Measurements from ENCODE around the gene DCAKD.

DCAKD gene

GRCh38 chr17:45087978-45088377 lies 36.5 kb upstream of the DCAKD start:
- Histone ChIP-seq H3K9ac (ENCODE audit: low read length) (no peak overlapping the region), H3K4me1 (ENCODE audit: insufficient read depth, low read length) (peaks cover 17% of the 10 kb centered on the region), H3K27me3 (ENCODE audit: control insufficient read depth in 1 of 2, insufficient read depth in 2 of 2, low read length in 2 of 2) (no peaks in the 10 kb centered on the region), H3K4me3 (ENCODE audit: low read depth in 1 of 2, low read length in 2 of 2) (no peak overlapping the region), H3K27ac (ENCODE audit: low read depth, low read length) (no peak overlapping the region), H3K9me3 (ENCODE audit: low read length) (no peaks in the 10 kb centered on the region), H3K36me3 (ENCODE audit: insufficient read depth, low read length) (peaks cover 62% of the 10 kb centered on the region)

- peaks cover 62% of the 10 kb centered on the region for H3K36me3 ChIP-seq (ENCODE audit: insufficient read depth, low read length)
- H3K4me1 ChIP-seq (ENCODE audit: insufficient read depth, low read length), result peaks cover 13% of the 10 kb centered on the region
- H3K4me3 ChIP-seq (ENCODE audit: low read depth in 1 of 2, low read length in 2 of 2), result no peak overlapping the region
- no peaks in the 10 kb centered on the region for H3K27me3 ChIP-seq (ENCODE audit: control insufficient read depth in 1 of 2, insufficient read depth in 2 of 2, low read length in 2 of 2)
- no peak overlapping the region for H3K27ac ChIP-seq (ENCODE audit: low read depth, low read length)
- no peaks in the 10 kb centered on the region for H3K9me3 ChIP-seq (ENCODE audit: low read length)
- no peak overlapping the region for H3K9ac ChIP-seq (ENCODE audit: low read length)
These were observed 36.1 kb upstream of the DCAKD start for GRCh38 chr17:45087504-45087975.

GRCh38 chr17:45086865-45087503 lies 35.6 kb upstream of the DCAKD start:
- Histone ChIP-seq H3K4me1 (ENCODE audit: insufficient read depth, low read length) (peaks cover 7% of the 10 kb centered on the region), H3K27ac (ENCODE audit: low read depth, low read length) (no peak overlapping the region), H3K9me3 (ENCODE audit: low read length) (no peaks in the 10 kb centered on the region), H3K4me3 (ENCODE audit: low read depth in 1 of 2, low read length in 2 of 2) (no peak overlapping the region), H3K36me3 (ENCODE audit: insufficient read depth, low read length) (peaks cover 66% of the 10 kb centered on the region), H3K9ac (ENCODE audit: low read length) (no peak overlapping the region), H3K27me3 (ENCODE audit: control insufficient read depth in 1 of 2, insufficient read depth in 2 of 2, low read length in 2 of 2) (no peaks in the 10 kb centered on the region)

GRCh38 chr17:45086391-45086790 lies 35.0 kb upstream of the DCAKD start:
- no peak overlapping the region for H3K4me3 ChIP-seq (ENCODE audit: low read depth in 1 of 2, low read length in 2 of 2)
- H3K9me3 ChIP-seq (ENCODE audit: low read length), result no peaks in the 10 kb centered on the region
- H3K9ac ChIP-seq (ENCODE audit: low read length), result no peak overlapping the region
- H3K27ac ChIP-seq (ENCODE audit: low read depth, low read length), result no peak overlapping the region
- H3K4me1 ChIP-seq (ENCODE audit: insufficient read depth, low read length), result peaks cover 1% of the 10 kb centered on the region
- H3K36me3 ChIP-seq (ENCODE audit: insufficient read depth, low read length), result peaks cover 66% of the 10 kb centered on the region
- no peaks in the 10 kb centered on the region for H3K27me3 ChIP-seq (ENCODE audit: control insufficient read depth in 1 of 2, insufficient read depth in 2 of 2, low read length in 2 of 2)

GRCh38 chr17:45081047-45081703 lies 29.7 kb upstream of the DCAKD start:
- no peak overlapping the region for H3K9ac ChIP-seq (ENCODE audit: low read length)
- no peaks in the 10 kb centered on the region for H3K9me3 ChIP-seq (ENCODE audit: low read length)
- peaks cover 25% of the 10 kb centered on the region for H3K36me3 ChIP-seq (ENCODE audit: insufficient read depth, low read length)
- H3K27ac ChIP-seq (ENCODE audit: low read depth, low read length), result no peak overlapping the region
- H3K4me1 ChIP-seq (ENCODE audit: insufficient read depth, low read length), result no peaks in the 10 kb centered on the region
- no peaks in the 10 kb centered on the region for H3K27me3 ChIP-seq (ENCODE audit: control insufficient read depth in 1 of 2, insufficient read depth in 2 of 2, low read length in 2 of 2)
- H3K4me3 ChIP-seq (ENCODE audit: low read depth in 1 of 2, low read length in 2 of 2), result no peak overlapping the region

DNA sequence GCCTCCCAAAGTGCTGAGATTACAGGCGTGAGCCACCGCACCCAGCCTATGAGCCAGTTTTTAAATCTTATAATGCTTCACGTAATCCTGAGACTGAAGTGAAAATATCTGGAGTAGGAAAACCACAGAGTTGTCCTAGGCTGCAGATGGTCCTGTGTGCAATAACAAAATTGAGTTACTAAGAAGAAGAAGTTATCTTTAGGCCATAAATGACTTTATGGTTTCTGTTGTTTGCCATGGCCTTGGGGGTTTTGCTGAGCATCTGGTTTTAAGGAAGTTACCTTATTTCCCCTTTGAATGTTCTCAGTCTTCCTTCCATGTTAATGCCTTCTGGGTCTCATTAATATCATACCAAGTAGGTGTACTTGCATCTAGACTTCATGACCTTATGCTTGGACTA lies 26.2 kb upstream of the DCAKD start:
- Histone ChIP-seq H3K27me3 (ENCODE audit: control insufficient read depth in 1 of 2, insufficient read depth in 2 of 2, low read length in 2 of 2) (no peaks in the 10 kb centered on the region), H3K9me3 (ENCODE audit: low read length) (no peaks in the 10 kb centered on the region), H3K4me1 (ENCODE audit: insufficient read depth, low read length) (peaks cover 5% of the 10 kb centered on the region), H3K4me3 (ENCODE audit: low read depth in 1 of 2, low read length in 2 of 2) (no peak overlapping the region), H3K9ac (ENCODE audit: low read length) (no peak overlapping the region), H3K27ac (ENCODE audit: low read depth, low read length) (no peak overlapping the region), H3K36me3 (ENCODE audit: insufficient read depth, low read length) (peaks cover 11% of the 10 kb centered on the region)

DNA sequence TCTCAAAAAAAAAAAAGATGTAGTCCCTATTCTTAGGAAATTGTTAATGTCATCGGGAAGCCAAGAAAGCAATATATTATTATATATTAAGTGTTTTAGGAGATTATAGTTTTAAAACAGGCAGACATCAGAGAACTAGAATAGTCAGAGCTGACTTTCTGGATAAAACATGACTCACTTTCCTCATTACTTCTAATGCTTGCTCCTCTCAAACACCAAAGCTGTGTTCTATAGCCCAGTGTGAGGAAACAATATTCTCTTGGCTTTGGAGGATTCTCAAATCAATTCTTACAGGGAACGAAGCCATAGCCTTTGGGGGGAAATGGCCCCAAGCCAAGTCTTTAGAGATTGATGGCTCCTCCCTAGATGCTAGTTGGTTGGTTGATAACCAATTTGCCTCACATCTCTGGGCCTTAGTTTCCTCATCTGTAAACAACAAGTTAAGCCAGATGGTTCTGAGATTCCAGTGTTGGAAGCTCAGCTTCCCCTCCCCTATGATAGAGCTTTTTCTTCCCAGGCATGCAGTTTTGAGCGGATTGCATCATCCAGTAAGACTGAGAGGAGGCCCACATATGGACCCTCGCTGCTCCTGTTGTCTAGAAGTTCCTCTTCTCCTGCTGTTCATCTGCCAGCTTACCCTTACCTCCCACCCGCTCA lies 22.1 kb upstream of the DCAKD start:
- Histone ChIP-seq H3K36me3 (ENCODE audit: insufficient read depth, low read length) (peaks cover 13% of the 10 kb centered on the region), H3K9ac (ENCODE audit: low read length) (no peak overlapping the region), H3K27me3 (ENCODE audit: control insufficient read depth in 1 of 2, insufficient read depth in 2 of 2, low read length in 2 of 2) (no peaks in the 10 kb centered on the region), H3K9me3 (ENCODE audit: low read length) (no peaks in the 10 kb centered on the region), H3K27ac (ENCODE audit: low read depth, low read length) (no peak overlapping the region), H3K4me3 (ENCODE audit: low read depth in 1 of 2, low read length in 2 of 2) (no peak overlapping the region), H3K4me1 (ENCODE audit: insufficient read depth, low read length) (peaks cover 5% of the 10 kb centered on the region)

DNA sequence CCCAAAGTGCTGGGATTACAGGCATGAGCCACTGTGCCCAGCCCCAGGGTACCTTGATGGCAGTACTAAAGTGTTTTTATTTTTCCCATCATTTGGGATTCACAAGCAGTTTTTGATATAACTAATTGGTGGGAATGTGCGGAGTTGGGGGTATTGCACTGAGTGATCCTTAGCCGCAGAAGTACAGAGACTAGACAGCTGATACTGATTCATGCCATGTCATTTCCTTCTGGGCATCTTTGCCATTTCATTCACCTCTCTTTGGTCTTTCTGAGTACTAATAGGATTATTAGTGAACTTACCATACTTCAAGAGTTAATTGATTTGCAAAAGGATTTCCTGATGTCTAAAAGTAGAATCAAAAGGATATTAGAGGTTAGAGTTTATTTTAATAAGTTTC lies 19.4 kb upstream of the DCAKD start:
- Histone ChIP-seq H3K27ac (ENCODE audit: low read depth, low read length) (no peak overlapping the region), H3K4me1 (ENCODE audit: insufficient read depth, low read length) (peaks cover 5% of the 10 kb centered on the region), H3K4me3 (ENCODE audit: low read depth in 1 of 2, low read length in 2 of 2) (no peak overlapping the region), H3K27me3 (ENCODE audit: control insufficient read depth in 1 of 2, insufficient read depth in 2 of 2, low read length in 2 of 2) (no peaks in the 10 kb centered on the region), H3K36me3 (ENCODE audit: insufficient read depth, low read length) (peaks cover 13% of the 10 kb centered on the region), H3K9ac (ENCODE audit: low read length) (no peak overlapping the region), H3K9me3 (ENCODE audit: low read length) (no peaks in the 10 kb centered on the region)

DNA sequence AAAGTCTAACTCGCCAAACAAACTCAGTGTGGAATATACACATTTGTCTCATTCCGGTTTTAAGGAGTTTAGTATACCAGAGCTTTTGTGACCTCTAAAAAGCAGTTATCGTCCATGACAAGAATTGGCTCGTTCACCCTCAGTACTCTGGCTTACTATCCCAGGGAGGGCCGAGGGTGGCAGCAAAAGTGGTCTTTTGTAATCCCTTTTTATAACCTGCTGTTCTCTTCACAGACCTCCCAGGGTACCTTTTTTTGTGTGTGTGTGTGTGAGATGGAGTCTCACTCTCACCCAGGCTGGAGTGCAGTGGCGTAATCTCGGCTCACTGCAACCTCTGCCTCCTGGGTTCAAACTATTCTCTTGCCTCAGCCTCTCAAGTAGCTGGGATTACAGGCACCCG lies 18.6 kb upstream of the DCAKD start:
- H3K4me1 ChIP-seq (ENCODE audit: insufficient read depth, low read length), result peaks cover 5% of the 10 kb centered on the region
- H3K27me3 ChIP-seq (ENCODE audit: control insufficient read depth in 1 of 2, insufficient read depth in 2 of 2, low read length in 2 of 2), result no peaks in the 10 kb centered on the region
- peaks cover 13% of the 10 kb centered on the region for H3K36me3 ChIP-seq (ENCODE audit: insufficient read depth, low read length)
- no peak overlapping the region for H3K9ac ChIP-seq (ENCODE audit: low read length)
- no peak overlapping the region for H3K4me3 ChIP-seq (ENCODE audit: low read depth in 1 of 2, low read length in 2 of 2)
- no peak overlapping the region for H3K27ac ChIP-seq (ENCODE audit: low read depth, low read length)
- H3K9me3 ChIP-seq (ENCODE audit: low read length), result no peaks in the 10 kb centered on the region

GRCh38 chr17:45067637-45068036 lies 16.2 kb upstream of the DCAKD start:
- H3K4me3 ChIP-seq (ENCODE audit: low read depth in 1 of 2, low read length in 2 of 2), result no peak overlapping the region
- H3K27ac ChIP-seq (ENCODE audit: low read depth, low read length), result no peak overlapping the region
- H3K36me3 ChIP-seq (ENCODE audit: insufficient read depth, low read length), result peaks cover 13% of the 10 kb centered on the region
- no peak overlapping the region for H3K9ac ChIP-seq (ENCODE audit: low read length)
- H3K27me3 ChIP-seq (ENCODE audit: control insufficient read depth in 1 of 2, insufficient read depth in 2 of 2, low read length in 2 of 2), result no peaks in the 10 kb centered on the region
- no peaks in the 10 kb centered on the region for H3K9me3 ChIP-seq (ENCODE audit: low read length)
- peaks cover 7% of the 10 kb centered on the region for H3K4me1 ChIP-seq (ENCODE audit: insufficient read depth, low read length)

DNA sequence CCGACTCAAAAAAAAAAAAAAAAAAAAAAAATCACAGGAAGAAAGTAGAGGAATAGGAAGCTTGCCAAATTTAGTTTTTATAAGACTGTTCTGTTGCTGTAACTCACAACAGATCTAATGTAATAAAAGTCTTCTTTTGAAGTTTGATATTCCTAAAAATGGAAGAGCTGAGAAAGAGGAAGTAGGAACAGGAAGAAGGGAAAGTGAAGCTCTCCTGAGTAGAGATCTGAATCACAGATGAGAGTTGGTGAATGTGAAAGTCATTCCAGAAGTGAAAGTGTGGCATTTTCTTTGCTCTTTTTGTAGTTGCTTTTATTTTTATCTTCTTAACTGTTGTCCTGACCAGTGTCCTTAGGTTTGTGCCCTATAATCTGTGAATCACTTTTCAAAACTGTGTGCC lies 11.8 kb upstream of the DCAKD start:
- H3K9ac ChIP-seq (ENCODE audit: low read length), result no peak overlapping the region
- peaks cover 30% of the 10 kb centered on the region for H3K4me1 ChIP-seq (ENCODE audit: insufficient read depth, low read length)
- no peak overlapping the region for H3K4me3 ChIP-seq (ENCODE audit: low read depth in 1 of 2, low read length in 2 of 2)
- no peak overlapping the region for H3K27ac ChIP-seq (ENCODE audit: low read depth, low read length)
- no peaks in the 10 kb centered on the region for H3K9me3 ChIP-seq (ENCODE audit: low read length)
- H3K27me3 ChIP-seq (ENCODE audit: control insufficient read depth in 1 of 2, insufficient read depth in 2 of 2, low read length in 2 of 2), result no peaks in the 10 kb centered on the region
- H3K36me3 ChIP-seq (ENCODE audit: insufficient read depth, low read length), result no peaks in the 10 kb centered on the region
